ENCODE data around the gene SUSD5.

SUSD5 gene

DNA sequence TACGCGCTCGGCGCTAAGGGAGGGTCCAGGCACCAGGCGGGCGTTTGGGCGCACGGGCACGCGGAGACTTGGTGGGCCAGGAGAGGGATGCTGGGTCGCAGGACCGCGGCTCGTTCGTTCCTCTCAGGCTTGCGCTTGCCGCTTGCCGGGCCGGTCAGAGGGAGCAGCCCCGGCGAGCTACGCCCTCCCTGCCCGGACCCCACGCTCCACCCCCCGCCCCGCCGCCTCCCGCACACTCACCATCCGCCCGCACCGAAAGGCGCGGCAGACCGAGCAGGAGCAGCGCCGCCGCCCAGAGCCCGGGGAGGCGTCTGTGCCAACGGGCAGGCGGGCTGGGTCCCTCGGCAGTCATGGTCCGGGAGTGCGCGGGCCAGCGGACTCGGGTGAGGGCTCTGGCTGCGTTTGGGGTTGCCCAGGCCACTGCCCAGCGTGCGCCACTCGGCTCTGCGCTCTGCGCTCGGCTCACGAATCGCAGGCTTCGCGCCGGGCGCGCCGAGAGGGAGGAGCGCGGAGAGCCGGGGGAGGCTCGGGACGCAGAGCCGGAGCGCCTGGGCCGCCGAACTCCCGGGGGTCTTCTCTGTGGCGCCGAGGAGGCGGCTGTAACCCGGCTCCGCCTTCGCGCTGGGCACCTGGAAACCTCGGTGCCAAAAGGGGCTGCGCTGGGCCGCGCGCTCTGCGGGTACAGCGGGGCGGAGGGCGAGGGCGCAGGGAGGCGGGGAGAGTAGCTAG lies at the start of gene SUSD5:
Gene SUSD5, minus strand, starts transcription at position 365 of the 729 bp plus-strand sequence. Its CDS starts 13 bp downstream, at position 352.
- DNase-seq (ENCODE audit: low read depth): no peak

DNA sequence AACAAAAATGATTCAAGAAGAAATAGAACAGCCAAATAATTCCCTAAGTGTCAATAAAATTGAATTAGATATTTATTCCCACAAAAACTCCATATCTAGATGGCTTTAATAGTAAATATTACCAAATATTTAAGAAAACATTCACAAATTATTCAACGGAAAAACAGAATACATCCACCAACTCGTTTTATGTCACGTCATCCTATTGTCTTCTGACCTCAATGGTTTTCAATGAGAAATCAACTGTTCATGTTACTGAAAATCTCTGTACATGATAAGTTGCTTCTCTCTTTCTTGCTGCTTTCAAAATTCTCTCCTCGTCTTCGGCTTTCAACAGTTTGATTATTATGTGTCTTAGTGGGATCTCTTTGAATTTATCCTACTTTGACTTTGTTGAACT lies 41.5 kb upstream of the SUSD5 start:
- DNase-seq (ENCODE audit: low read depth): no peak

DNA sequence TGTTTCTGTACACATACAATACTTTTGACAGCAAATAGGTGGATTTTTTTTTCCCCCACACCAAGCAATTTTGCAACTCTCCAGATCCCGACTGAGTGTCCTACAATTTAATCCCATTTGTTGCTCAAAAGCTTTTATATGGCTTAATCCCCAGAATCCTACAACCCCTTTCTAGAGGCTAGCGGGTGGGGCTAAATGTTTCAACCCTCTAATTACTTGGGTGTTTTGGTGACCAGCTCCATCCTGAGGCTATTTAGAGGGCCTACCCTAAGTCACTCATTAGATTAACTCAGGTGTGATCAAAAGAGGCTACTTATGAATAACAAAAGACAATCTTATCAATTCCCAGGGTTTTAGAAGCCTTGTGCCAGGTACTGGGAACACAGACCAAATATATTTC lies 37.6 kb upstream of the SUSD5 start:
- no peak for DNase-seq (ENCODE audit: low read depth)

DNA sequence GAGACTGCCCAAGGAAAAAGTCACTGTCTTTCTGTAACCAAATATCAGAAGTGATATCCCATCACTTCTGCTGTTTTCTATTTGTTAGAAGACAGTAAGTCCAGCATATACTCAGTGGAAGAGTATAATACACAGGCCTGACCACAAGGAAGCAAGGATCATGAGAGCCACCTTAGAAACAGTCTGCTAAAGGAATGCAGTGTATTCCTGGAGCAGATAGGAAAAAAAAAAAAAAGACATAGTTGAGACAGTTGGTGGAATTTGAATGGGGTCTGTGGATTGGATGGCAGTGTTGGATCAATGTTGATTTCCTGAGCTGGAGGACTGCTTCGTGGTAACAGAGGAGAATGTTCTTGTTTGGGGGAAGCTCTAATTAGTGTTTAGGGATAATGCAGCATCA lies 32.1 kb upstream of the SUSD5 start:
- DNase-seq (ENCODE audit: low read depth): no peak

DNA sequence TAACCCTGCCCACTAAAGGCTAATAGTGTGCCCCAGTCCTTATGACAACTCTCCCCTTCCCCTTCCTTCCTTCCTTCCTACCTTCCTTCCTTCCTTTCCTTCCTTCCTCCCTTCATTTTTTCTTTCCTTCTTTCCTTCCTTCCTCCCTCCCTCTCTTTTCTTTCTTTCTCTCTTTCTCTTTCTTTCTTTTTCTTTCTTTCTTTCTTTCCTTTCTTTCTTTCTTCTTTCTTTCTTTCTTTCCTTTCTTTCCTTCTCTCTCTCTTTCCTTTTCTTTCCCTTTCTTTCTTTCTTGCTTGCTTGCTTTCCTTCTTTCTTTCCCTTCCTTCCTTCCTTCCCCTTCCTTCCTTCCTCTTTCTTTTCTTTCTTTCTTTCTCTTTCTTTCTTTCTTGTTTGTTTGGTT lies 28.2 kb upstream of the SUSD5 start:
- DNase-seq (ENCODE audit: low read depth): no peak

DNA sequence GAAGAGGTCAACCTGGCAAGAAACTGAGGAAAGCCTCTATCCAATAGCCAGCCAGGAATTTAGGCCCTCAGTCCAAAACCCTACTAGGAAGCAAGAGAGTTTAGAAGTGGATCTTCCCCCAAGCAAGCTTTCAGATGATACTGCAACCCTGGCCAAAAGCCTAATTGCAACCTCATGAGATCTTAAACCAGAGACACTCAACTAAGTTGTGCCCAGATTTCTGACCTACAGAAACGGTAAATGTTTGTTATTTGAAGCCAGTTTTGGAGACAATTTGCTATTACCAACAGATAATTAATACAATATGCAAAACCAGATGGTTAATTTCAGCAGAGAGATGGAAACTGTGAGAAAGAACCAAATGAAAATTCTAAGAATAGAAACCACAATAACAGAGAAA lies 21.7 kb upstream of the SUSD5 start:
- DNase-seq (ENCODE audit: low read depth): no peak

DNA sequence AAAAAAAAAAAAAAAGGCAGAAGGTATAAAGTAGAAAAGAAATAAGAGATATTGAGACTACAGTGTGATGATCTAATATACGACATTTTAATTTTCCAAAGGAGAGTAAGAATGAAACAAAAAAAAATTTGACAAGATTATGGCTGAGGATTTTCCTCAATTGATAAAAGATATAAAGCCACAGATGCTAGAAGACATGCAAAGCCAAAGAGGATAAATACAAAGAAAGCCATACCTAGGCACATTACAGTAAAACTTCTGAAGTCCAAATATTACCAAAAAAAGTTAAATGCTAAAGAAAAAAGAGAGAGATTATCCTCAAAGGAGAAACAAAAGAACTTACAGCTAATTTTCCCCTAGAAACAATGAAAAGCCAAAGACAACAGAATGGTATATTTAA lies 20.3 kb upstream of the SUSD5 start:
- DNase-seq (ENCODE audit: low read depth): no peak

DNA sequence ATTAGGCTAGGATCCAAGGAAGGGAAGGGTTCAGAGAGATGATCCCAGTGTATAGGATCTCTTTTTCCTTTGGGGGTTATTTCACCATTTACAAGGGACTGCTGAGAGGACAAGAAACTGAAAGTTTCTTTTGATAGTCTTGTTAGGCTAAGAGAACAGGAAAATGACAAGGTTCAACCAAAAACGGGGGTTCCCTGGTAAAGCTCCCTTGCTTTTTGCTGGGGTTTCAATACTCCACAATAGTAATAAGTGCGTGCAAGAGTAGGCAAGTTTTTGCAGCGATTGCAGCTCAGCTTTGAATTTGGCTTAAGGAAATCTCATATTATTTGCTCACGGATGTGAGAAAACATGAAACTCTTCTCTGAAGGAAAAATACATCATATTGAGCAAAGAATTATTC lies 18.8 kb upstream of the SUSD5 start:
- no peak for DNase-seq (ENCODE audit: low read depth)

DNA sequence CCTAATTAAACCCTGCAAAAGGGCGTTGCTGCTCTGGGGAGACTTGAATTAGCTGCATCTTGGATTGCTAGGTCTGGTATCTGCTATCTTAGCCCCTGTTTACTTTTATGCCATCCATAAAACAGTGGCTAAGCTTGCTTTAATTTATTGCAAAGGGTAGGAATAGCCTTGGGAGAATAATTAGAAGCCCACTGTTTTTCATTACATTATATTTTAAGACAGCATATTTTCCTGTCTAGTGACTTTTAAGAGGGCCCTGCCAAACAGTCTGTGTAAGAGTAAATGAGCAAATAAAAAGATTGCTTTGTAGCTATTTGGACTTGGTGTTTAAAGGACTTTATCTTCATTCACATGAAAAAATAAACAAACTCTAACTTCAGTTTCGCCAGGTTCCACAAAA lies 17.4 kb upstream of the SUSD5 start:
- no peak for DNase-seq (ENCODE audit: low read depth)

DNA sequence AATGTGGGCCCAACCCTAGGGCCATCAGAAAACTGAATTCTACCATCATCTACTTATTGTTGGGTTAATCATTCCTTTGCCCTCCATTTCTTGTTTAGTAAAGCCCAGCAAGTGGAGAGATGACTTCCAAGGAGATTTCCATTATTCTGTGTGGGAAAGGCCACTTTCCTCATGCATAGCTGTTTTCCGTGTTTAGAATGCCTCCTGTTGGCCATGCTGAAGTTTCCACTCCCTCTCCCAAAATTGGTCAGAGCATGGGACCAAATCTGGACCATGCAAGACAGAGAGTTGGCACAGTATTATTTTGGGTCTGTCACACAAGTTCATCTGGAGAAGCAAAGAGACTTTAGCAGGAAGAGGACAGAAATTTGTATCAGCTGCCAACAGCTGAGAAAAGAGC lies 15.3 kb upstream of the SUSD5 start:
- no peak for DNase-seq (ENCODE audit: low read depth)

DNA sequence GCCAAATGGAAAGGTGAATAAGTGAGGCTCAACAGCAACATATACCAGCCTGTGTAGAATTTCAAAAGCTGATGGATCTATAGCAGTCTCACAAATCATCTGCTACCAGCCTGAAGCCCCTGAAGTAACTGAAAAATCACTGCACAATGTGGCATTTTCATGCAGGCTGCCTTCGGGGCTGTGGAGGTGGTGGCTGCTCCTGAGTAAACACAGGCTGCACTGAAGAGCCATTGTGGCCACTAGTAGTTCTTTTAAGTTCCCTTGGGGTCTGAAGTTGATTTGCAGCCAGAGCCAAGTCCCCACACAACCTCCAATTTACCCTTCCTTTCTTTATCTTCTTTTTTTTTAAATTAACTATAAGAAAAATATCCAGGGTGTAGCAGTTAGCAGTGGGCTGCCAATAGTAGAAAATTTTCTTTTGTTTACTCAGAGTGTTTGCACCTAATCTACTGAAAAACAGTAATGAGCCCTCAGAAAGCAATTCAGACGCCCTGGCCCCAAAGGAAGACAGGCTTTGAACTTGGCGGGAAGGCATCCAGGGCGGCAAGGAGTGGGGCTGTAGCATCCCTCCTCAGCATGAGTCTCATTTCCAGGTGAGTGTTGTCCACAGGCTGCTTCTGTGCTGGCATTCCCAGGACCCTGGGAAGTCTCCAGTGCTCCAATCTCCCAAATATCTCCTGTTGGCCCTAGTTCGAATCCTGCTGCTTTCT lies 13.3 kb upstream of the SUSD5 start:
- no peak for DNase-seq (ENCODE audit: low read depth)

DNA sequence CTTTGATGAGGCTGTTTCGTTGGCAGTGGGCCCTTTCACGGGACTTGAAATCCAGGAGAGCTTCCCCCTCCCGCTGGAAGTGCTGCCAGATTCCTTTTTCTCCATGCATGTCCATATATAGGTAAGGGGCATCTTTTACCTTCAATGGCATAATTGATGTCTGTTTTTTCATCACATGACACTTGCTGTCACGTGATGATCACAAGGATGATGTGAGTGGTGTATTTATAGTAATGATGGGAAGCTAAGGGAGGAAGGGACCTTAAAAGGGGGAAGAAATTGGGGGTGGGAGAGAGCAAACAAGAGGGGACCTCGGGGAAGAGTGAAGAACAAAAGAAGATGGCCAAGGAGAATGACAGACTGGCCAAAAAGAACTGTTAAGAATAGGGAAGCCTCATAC lies 11.3 kb upstream of the SUSD5 start:
- no peak for DNase-seq (ENCODE audit: low read depth)

DNA sequence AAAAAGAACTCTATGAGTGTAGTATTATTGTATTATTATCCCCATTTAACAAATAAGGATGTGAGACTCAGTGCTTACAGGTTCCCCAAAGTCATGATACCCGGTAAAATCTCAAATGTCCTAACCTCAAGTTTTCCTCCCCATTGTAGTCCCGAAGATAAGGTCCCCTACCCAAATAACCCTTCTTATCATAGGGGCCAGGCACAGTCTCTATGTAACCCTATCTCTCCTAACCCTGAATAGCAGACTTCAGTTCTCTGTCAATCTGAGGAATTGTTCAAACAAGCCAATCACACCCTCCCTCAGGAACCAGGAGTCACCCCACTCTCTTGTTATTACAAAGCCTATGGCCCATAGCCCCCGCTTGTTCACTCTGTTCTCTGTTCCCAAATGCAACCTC lies 10.5 kb upstream of the SUSD5 start:
- no peak for DNase-seq (ENCODE audit: low read depth)

DNA sequence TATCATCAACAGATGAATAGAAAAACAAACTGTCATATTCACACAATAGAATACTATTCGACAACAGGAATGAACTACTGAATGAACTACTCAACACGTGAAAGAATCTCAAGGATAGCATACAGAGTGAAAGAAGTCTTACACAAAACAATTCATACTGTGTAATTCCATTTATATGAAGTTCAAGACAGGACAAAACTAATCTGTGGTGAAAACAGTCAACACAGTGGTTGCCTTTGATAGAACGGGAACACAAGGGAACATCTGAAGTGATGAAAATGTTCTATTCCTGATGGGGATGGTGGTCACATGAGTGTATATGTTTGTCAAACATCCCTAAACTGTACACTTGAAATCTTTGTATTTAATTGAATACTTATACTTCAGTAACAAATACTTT lies 2.6 kb upstream of the SUSD5 start:
- DNase-seq (ENCODE audit: low read depth): no peak

DNA sequence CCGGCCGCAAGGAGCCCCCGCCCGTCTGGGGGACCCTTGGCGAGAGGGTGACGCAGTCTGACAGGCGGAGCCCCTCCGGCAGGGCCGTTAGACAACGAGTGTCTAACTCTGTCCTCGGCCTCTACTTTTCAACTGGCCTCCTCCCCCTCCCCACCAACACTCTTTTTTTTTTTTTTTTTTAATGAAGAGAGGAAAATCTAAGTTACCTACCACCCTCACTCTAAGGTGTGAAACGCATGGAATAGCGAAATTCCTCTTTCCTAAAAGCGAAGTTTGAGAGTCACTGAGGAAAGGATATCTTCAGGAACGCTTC lies 521 bp upstream of the SUSD5 start:
- no peak for DNase-seq (ENCODE audit: low read depth)

DNA sequence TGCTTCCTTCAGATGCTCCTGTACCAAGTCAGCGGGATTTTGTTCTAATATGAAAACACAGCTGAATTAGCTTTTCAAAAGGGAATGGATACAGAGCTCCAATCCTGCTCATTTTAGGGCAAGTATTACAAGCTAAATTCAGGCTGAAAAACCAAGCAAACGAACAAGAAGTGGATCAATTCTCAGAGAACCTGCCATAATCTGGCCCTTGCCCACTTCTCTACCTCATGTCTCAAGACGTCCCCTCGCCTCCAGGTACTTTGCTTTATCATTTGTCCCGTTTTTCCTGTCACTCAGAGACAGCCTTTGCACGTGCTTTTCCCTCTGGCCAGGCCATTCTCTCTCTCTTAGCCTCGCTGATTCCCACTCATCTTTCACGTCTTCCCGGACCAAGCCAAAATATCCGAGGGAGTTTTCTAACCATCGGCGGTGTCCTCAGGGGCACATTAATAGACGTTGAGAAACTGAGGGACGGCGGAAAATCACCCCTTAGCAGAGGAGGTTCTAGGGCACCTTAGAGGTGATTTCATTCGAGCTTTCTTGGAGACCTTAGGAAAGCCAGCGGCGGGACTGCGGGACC lies 654 bp downstream of the SUSD5 start:
- DNase-seq (ENCODE audit: low read depth): no peak

DNA sequence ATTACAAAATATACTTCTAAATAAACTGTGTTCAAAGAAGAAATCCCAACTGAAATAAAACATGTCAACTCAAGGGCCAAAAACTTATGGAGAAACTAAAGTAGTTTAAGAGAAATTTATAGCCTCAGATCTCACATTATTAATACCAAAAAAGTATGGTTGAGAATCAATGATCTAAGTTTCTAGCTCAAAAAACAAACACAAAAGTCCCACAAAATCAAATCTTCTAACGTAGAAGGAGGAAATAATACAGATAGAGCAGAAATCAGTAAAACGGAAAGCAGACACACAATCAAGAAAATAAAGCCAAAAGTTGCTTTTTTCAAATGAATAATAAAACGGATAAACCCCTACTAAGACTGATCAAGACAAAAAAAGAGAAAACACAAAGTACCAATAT lies 2.9 kb downstream of the SUSD5 start:
- no peak for DNase-seq (ENCODE audit: low read depth)

DNA sequence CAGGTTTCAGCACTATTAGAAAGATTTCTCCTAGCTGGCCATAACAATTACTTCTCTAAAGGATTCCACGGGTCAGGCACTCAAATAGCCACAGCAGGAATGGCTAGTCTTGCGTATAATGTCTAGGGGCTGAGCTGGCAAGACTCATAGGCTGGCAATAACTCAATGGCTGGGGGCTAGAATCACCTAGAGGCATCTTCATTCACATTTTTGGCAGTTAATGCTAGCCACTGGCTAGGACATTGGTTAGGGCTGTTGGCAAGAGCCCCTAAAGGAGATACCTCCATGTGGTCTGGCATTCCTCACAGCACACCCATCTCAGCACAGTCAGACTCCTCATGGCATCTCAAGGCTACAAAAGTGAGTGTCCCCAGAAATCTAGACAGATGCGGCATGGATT lies 6.2 kb downstream of the SUSD5 start:
- no peak for DNase-seq (ENCODE audit: low read depth)

DNA sequence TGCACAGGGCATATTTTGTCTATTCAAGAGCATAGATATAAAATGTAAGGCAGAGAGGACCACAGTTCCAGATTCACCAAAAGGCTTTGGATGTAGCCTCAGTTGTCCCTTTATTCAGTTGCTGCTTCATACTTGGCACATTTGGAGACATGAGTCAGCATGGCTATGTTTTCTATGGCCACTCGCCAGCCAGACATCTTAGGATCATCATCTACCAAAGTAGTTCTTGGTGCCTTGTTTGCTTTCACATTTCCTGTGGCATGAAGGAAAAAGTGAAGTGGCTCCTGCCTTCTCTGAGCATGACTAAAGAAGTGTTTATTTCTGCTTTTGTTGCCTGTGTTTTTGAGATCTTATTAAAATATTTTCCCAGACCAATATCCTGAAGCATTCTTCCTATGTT lies 7.2 kb downstream of the SUSD5 start:
- DNase-seq (ENCODE audit: low read depth): no peak

DNA sequence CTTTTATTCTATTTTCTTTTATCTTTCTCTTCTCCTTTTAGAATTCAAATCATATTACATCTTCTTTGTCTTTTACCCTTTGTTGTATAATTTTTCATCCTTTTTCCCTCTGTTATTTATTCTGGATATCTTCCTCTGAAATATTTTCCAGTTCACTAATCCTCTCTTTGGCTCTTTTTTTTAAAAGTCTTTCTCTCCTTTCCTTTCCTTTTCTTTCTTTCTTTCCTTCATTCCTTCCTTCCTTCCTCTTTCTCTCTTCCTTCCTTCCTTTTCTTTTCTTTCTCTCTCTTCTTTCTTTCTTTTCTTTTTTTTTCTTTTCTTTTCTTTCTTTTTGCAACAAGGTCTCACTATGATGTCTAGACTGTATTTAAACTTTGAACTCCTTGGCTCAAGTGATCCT lies 9.3 kb downstream of the SUSD5 start:
- no peak for DNase-seq (ENCODE audit: low read depth)

DNA sequence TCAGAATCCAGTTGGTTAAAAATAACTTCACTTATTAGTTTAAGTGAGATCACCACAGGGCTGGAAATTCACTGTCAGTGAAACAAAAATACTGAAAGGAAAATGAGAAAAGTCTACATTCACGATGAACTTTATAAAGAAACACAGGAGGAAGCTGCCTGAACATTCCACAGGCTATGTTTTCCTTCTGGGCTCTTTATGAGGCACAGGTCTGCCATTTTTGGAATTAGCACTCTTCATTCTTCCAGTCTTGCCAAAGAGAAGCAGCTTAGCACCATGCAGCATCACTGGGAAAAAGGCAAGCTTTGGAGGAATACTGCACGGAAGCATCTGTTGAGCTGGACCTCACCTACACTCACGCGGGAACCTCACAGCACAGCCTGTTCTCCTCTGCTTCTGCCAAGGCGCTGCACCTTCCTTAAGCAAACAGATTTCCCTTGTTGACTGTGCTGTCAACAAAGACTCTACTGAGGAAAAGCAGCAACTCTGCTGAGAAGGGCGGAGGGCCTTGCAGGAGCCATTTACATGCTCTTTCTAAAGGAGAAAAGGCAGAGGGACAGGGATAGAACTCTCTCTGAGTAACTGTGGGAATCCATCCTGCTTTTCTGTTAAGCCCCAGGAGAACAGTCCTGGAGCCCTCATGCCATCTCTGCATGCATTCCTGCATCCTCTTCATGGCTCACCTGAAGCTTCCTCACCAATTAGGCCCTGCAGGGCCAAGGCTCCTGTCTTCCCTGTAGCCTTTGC lies 15.7 kb downstream of the SUSD5 start:
- DNase-seq (ENCODE audit: low read depth): no peak

DNA sequence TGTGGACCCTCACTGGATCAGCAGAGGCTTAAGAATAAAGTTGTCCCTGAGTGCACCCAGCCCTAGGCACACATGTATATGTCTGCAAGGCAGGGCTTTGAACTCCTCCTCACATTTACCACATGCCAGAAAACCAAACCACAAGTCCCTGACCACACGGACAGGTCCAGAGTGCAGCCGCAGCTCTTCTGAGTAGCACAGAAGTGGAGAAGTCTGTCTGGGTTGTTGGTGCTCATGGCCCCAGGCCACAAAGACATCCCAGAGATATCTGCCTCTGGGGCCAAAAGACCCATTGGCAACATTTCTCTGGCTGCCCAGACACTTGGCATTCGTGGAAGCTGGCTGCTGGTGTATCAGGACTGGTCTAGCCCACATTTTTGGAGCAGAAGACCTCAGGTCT lies 17.4 kb downstream of the SUSD5 start:
- DNase-seq (ENCODE audit: low read depth): no peak

DNA sequence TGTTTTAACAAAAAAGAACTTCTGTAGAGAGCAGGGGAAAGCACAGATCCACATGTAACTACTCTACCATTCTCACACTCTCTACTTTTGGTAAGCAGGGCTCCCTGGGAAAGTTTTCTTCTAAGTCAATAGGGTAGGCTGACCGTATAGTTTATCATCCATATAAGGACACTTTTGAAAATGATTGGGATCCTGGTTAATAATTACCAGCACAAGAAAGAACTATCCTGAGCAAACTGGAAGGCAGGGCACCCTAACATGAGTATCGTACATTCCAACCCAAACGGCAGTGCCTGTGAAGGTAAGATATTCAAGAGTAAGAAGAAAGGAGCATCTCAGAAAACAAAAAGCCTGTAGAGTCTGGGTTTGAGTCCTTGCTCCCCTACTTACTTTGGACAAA lies 22.1 kb downstream of the SUSD5 start:
- DNase-seq (ENCODE audit: low read depth): no peak
